Neural crest cell (in vitro differentiated cells): Measurements from ENCODE around the gene MPST. TPM values are rescaled to one million over a fixed set of nuclear protein-coding genes. Genes with fewer than 3 reads are reported as not detected.
A peak's percentile ranks its signal among the peaks of the same experiment; 100 is the strongest.

Experiments used
- DNase-seq: peaks from one replicate; pipeline ENCODE4 v3.0.0; 2021; ENCODE audit warnings: low read depth, mixed read lengths, low spot score
- H3K27ac Mint-ChIP-seq: one replicate; pipeline ENCODE4 v1.8.0; 2021; ENCODE audit warnings: mild to moderate bottlenecking, mixed read lengths; ENCODE audit not compliant: unreplicated experiment
- H3K27me3 Mint-ChIP-seq: 2 replicates; pipeline ENCODE4 v1.8.0; 2021; ENCODE audit warnings: low read depth, mild to moderate bottlenecking, mixed read lengths
- H3K36me3 Mint-ChIP-seq: 2 replicates; pipeline ENCODE4 v1.8.0; 2021; ENCODE audit warnings: low read depth, mild to moderate bottlenecking, mixed read lengths
- H3K4me1 Mint-ChIP-seq: 2 replicates; pipeline ENCODE4 v1.8.0; 2021; ENCODE audit warnings: mixed read lengths
- H3K4me3 Mint-ChIP-seq: one replicate; pipeline ENCODE4 v1.8.0; 2021; ENCODE audit warnings: mild to moderate bottlenecking, mixed read lengths
- H3K9me3 Mint-ChIP-seq: 2 replicates; pipeline ENCODE4 v1.8.0; 2021; ENCODE audit warnings: mixed read lengths
- CTCF ChIP-seq: fragments of 200-600 bp; sonication (generic); conservative IDR thresholded peaks from 2 replicates; pipeline ENCODE4 v1.5.0; 2021; ENCODE audit warnings: antibody characterized with exemption, mild to moderate bottlenecking
- total RNA-seq: library from RNA; stranded (reverse); gene quantifications from 2 replicates; pipeline ENCODE4 v1.2.1, GENCODE V29; 2021

Gene MPST
- total RNA-seq, 1 donor from 2014 or later, result 103 TPM

DNA sequence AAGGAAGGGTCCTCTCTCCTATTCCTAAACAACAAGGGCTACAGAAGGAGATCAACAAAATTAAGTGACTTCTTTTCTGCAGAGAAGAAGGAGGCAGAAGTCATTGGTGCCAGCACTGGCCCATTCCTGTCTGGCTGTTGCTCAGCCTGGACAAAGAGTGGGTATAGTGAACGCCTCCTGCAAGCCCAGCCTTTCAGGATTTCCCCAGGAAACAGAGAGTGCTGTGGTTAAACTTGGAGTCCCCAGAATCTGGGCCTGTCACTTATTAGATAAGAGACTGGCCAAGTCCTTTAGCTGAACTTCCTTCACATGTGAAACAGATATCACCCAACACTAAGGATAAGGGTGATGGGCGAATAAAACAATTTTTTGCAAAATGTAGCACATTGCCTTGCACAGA, 11.2 kb upstream of the MPST start:
- Mint-ChIP-seq H3K27me3 (no peaks in the 10 kb centered on the region), H3K4me3 (no peak overlapping the region), H3K36me3 (no peaks in the 10 kb centered on the region), H3K9me3 (no peaks in the 10 kb centered on the region), H3K4me1 (peaks cover 7% of the 10 kb centered on the region), H3K27ac (no peak overlapping the region)
- DNase-seq, result no peak
- TF ChIP-seq CTCF, result no peak

DNA sequence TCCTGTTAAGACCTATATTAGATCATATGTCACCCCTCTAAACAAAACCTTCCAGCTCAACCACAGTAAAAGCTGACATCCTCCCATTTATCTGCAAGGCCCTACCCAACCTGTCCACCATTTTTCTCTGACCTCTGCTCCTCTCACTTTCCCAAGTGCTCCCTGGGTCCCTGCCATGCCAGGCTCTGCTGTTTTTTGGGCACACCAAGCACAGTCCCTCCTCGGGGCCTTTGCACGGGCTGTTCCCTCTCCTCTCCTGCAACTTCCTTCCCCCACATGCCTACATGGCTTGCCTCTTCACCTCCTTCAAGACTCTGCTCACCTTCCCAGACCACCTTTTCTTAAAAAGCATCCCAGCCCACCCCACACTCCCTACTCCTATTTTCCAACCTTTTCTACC, 10.1 kb upstream of the MPST start:
- TF ChIP-seq CTCF, result no peak
- no peaks in the 10 kb centered on the region for H3K9me3 Mint-ChIP-seq
- peaks cover 10% of the 10 kb centered on the region for H3K4me1 Mint-ChIP-seq
- H3K27me3 Mint-ChIP-seq, result no peaks in the 10 kb centered on the region
- no peaks in the 10 kb centered on the region for H3K36me3 Mint-ChIP-seq
- DNase-seq, result no peak
- peak overlapping the region; percentile 31 for H3K27ac Mint-ChIP-seq
- H3K4me3 Mint-ChIP-seq, result no peak overlapping the region

DNA sequence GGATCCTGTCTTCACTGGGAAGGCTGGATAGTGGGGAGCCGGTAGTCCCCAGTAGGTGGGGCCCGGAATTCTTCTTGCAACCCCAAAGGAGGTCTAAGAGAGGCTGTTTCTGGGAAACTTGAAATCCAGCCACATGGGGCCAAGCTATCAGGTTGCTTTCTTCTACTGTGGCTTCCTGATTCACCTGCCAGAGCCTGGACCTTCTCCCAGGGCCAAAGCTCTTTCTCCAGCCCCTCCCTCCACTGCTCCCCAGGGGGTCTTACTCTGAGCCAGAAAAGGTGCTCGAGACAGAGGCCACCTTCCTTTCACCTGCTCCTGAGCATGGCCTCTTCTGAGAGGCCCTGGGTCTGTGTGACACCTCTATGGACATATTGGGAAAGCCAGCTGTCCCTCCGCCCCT, 9.4 kb upstream of the MPST start:
- no peaks in the 10 kb centered on the region for H3K27me3 Mint-ChIP-seq
- H3K36me3 Mint-ChIP-seq, result no peaks in the 10 kb centered on the region
- no peak overlapping the region for H3K27ac Mint-ChIP-seq
- peaks cover 16% of the 10 kb centered on the region for H3K4me1 Mint-ChIP-seq
- H3K4me3 Mint-ChIP-seq, result no peak overlapping the region
- TF ChIP-seq CTCF, result no peak
- H3K9me3 Mint-ChIP-seq, result no peaks in the 10 kb centered on the region
- no peak for DNase-seq

DNA sequence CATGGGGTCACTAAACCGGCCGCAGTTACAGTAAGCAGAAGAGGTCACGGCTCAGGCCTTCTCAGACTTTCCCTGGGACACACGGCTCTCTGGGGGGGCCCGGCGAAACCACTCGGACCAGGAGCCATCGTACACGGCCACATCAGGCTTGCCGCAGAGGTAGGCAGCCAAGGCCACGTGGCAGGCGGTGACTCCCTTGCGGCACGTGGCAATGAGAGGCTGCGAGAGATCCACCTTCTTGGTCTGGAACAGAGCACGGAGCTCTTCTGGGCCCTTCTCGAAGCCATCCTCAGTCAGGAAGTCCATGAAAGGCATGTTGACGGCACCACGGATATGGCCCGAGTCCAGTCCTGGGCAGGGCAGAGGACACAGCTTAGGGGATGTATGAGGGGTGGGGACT, 8.6 kb upstream of the MPST start:
- H3K27me3 Mint-ChIP-seq, result no peaks in the 10 kb centered on the region

GRCh38 chr22:37011472-37011871, 8.1 kb upstream of the MPST start:
- H3K4me1 Mint-ChIP-seq, result peaks cover 22% of the 10 kb centered on the region
- no peaks in the 10 kb centered on the region for H3K9me3 Mint-ChIP-seq
- no peaks in the 10 kb centered on the region for H3K27me3 Mint-ChIP-seq
- no peak for DNase-seq
- H3K4me3 Mint-ChIP-seq, result no peak overlapping the region
- H3K36me3 Mint-ChIP-seq, result no peaks in the 10 kb centered on the region
- peak overlapping the region; percentile 43 for H3K27ac Mint-ChIP-seq
- TF ChIP-seq CTCF, result no peak

More for the DNA sequence above, 8.6 kb upstream of the MPST start:
- peaks cover 21% of the 10 kb centered on the region for H3K4me1 Mint-ChIP-seq
- TF ChIP-seq CTCF, result no peak
- no peak overlapping the region for H3K4me3 Mint-ChIP-seq
- H3K27ac Mint-ChIP-seq, result no peak overlapping the region
- no peaks in the 10 kb centered on the region for H3K36me3 Mint-ChIP-seq
- DNase-seq, result no peak
- H3K9me3 Mint-ChIP-seq, result no peaks in the 10 kb centered on the region

GRCh38 chr22:37012262-37012904, 7.2 kb upstream of the MPST start:
- Mint-ChIP-seq H3K36me3 (no peaks in the 10 kb centered on the region), H3K4me3 (no peak overlapping the region), H3K9me3 (no peaks in the 10 kb centered on the region), H3K27ac (no peak overlapping the region), H3K4me1 (peaks cover 28% of the 10 kb centered on the region), H3K27me3 (no peaks in the 10 kb centered on the region)
- TF ChIP-seq CTCF, result no peak
- no peak for DNase-seq
